ENCODE measurements around the gene HAPLN2.
"Not testable (repeated sequence)": the region's sequence is repeated elsewhere in the genome, so short reads cannot be mapped to it uniquely, and the experiment has no call there.

The HAPLN2 gene

GRCh38 chr1:156592158-156592909 lies 26.9 kb upstream of the HAPLN2 start:
- DNase-seq = no peak

- DNase-seq = no peak
These were observed 26.1 kb upstream of the HAPLN2 start for GRCh38 chr1:156592910-156593660.

- no peak for DNase-seq
These were observed 25.6 kb upstream of the HAPLN2 start for GRCh38 chr1:156593661-156593989.

GRCh38 chr1:156594190-156594589 lies 25.0 kb upstream of the HAPLN2 start:
- no peak for DNase-seq

- no peak for DNase-seq
These were observed 24.2 kb upstream of the HAPLN2 start for GRCh38 chr1:156595016-156595415.

GRCh38 chr1:156596426-156596825 lies 22.8 kb upstream of the HAPLN2 start:
- DNase-seq = no peak

GRCh38 chr1:156598125-156598524 lies 21.1 kb upstream of the HAPLN2 start:
- DNase-seq = no peak

GRCh38 chr1:156598731-156599432 lies 20.3 kb upstream of the HAPLN2 start:
- no peak for DNase-seq

- no peak for DNase-seq
These were observed 19.4 kb upstream of the HAPLN2 start for GRCh38 chr1:156599811-156600210.

GRCh38 chr1:156600733-156601121 lies 18.5 kb upstream of the HAPLN2 start:
- DNase-seq = peak; percentile 60

GRCh38 chr1:156601122-156601830 lies 17.9 kb upstream of the HAPLN2 start, which contains the start of gene GPATCH4:
Gene GPATCH4, minus strand, starts transcription at chr1:156601479.
- peak; percentile 86 for DNase-seq

- no peak for DNase-seq
These were observed 17.3 kb upstream of the HAPLN2 start for GRCh38 chr1:156601892-156602291.

GRCh38 chr1:156602557-156602993 lies 16.6 kb upstream of the HAPLN2 start:
- no peak for DNase-seq

- not testable (repeated sequence) for DNase-seq
These were observed 11.9 kb upstream of the HAPLN2 start for GRCh38 chr1:156607344-156607743.

- DNase-seq = peak; percentile 82
These were observed 11.1 kb upstream of the HAPLN2 start for GRCh38 chr1:156608036-156608674.

- peak; percentile 10 for DNase-seq
These were observed 10.2 kb upstream of the HAPLN2 start for GRCh38 chr1:156608981-156609380.

- DNase-seq = not testable (repeated sequence)
These were observed 9.1 kb upstream of the HAPLN2 start for GRCh38 chr1:156610072-156610471.

- DNase-seq = no peak
These were observed 6.5 kb upstream of the HAPLN2 start for GRCh38 chr1:156612666-156613065.

GRCh38 chr1:156615946-156616345 lies 3.3 kb upstream of the HAPLN2 start:
- no peak for DNase-seq

GRCh38 chr1:156616463-156616862 lies 2.8 kb upstream of the HAPLN2 start:
- no peak for DNase-seq

GRCh38 chr1:156619582-156619955 lies 354 bp downstream of the HAPLN2 start:
- DNase-seq = no peak

GRCh38 chr1:156622581-156623297 lies 3.5 kb downstream of the HAPLN2 start:
- no peak for DNase-seq

Data from kidney glomerular epithelial cell (primary cell).